ENCODE data around the gene GRIK3.

GRIK3 gene

GRCh38 chr1:36773827-36774541 lies 260.3 kb downstream of the GRIK3 start:
- Histone ChIP-seq H3K27me3 (no peaks in the 10 kb centered on the region), H3K4me3 (ENCODE audit: low read depth, low read length) (no peak overlapping the region), H3K9me3 (no peaks in the 10 kb centered on the region), H3K36me3 (no peaks in the 10 kb centered on the region), H3K4me1 (peaks cover 5% of the 10 kb centered on the region; the same call in 1 of the 2 replicates)
- no peak for DNase-seq
- TF ChIP-seq CTCF (IDR thresholded peaks at IDR 0.05; ENCODE audit: low read depth, low read length) = no peak

GRCh38 chr1:36772647-36773495 lies 261.4 kb downstream of the GRIK3 start:
- Histone ChIP-seq H3K4me3 (ENCODE audit: low read depth, low read length) (no peak overlapping the region), H3K4me1 (peaks cover 5% of the 10 kb centered on the region; the same call in 1 of the 2 replicates), H3K36me3 (no peaks in the 10 kb centered on the region), H3K9me3 (no peaks in the 10 kb centered on the region), H3K27me3 (no peaks in the 10 kb centered on the region)
- no peak for DNase-seq
- TF ChIP-seq CTCF (IDR thresholded peaks at IDR 0.05; ENCODE audit: low read depth, low read length) = no peak

GRCh38 chr1:36771660-36772284 lies 262.5 kb downstream of the GRIK3 start:
- H3K36me3 ChIP-seq = no peaks in the 10 kb centered on the region
- no peak overlapping the region for H3K4me3 ChIP-seq (ENCODE audit: low read depth, low read length)
- H3K9me3 ChIP-seq = no peaks in the 10 kb centered on the region
- no peaks in the 10 kb centered on the region for H3K27me3 ChIP-seq
- TF ChIP-seq CTCF (IDR thresholded peaks at IDR 0.05; ENCODE audit: low read depth, low read length) = no peak
- H3K4me1 ChIP-seq = peaks cover 5% of the 10 kb centered on the region; the same call in 1 of the 2 replicates
- no peak for DNase-seq

GRCh38 chr1:36771240-36771639 lies 263.1 kb downstream of the GRIK3 start:
- no peaks in the 10 kb centered on the region for H3K36me3 ChIP-seq
- H3K27me3 ChIP-seq = no peaks in the 10 kb centered on the region
- no peak for DNase-seq
- TF ChIP-seq CTCF (IDR thresholded peaks at IDR 0.05; ENCODE audit: low read depth, low read length) = no peak
- peaks cover 5% of the 10 kb centered on the region; the same call in 1 of the 2 replicates for H3K4me1 ChIP-seq
- H3K4me3 ChIP-seq (ENCODE audit: low read depth, low read length) = no peak overlapping the region
- no peaks in the 10 kb centered on the region for H3K9me3 ChIP-seq

GRCh38 chr1:36769886-36770830 lies 264.2 kb downstream of the GRIK3 start:
- no peak for DNase-seq
- Histone ChIP-seq H3K36me3 (no peaks in the 10 kb centered on the region), H3K9me3 (no peaks in the 10 kb centered on the region), H3K4me1 (peaks cover 2% of the 10 kb centered on the region; the same call in 1 of the 2 replicates), H3K4me3 (ENCODE audit: low read depth, low read length) (no peak overlapping the region), H3K27me3 (no peaks in the 10 kb centered on the region)
- no peak for TF ChIP-seq CTCF (IDR thresholded peaks at IDR 0.05; ENCODE audit: low read depth, low read length)
